ENCODE data around the gene STX5. TPM values are rescaled to one million over a fixed set of nuclear protein-coding genes. Genes with fewer than 3 reads are reported as not detected.
"Not testable (repeated sequence)": the region's sequence is repeated elsewhere in the genome, so short reads cannot be mapped to it uniquely, and the experiment has no call there.

The STX5 gene
- total RNA-seq, 2 donors from 2014 or later: 15.2 to 24.7 TPM

DNA sequence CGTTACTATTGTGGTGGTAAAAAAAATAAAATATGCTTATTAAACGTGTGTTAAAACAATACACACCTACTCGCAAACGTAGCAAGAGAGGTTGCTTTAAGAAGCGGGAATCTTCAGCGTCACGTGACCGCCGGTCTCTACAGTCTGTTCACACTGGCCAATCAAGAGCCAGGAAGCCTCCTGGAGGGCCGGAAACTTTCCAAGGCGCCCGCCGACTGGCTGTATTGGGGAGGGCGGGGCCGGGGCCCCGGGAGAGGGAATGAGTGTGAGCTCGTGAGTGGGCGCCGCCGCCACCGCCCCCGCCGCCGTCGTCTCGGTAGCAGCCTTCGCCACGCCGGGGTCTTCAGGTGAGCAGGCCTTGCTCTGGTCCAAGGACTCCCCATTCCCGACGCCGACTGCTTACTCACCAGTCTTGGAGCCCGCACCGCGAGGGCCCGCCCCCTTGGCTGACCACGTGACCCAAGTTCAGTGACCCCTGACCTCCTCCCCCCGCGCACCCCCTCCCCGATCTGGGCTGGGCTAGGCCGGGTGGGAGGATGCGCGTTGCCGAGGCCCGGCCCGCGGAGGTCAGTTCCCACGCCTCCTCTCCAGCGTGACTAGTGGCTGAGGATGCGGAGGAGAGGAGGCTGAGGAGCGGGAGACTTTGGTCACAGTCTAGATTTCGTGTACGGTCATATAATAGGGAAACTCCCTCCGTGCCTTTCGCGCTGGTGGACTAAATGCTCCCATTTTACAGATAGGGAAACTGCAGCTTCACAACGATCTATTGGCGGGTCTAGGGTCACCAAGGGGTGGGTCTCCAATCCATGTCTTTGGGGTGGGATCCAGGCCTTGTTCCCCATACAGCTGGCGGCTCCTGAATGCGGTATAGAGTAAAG, 60.5 kb downstream of the STX5 start, which contains the start of gene TAF6L:
Gene TAF6L (plus strand): TSS at position 253 of the 878 bp plus-strand sequence. CDS start 4,388 bp downstream, outside the sequence.
- peak within 1 kb of the TSS; percentile 88 to 93 for H3K27ac ChIP-seq
- H3K36me3 ChIP-seq: peaks cover 21% of the 10 kb centered on the region
- no peaks in the 10 kb centered on the region for H3K27me3 ChIP-seq
- H3K4me3 ChIP-seq: peak within 1 kb of the TSS; percentile 60 to 68
- DNase-seq (ENCODE audit: low spot score): peak; percentile 99
- TF ChIP-seq, protein P1, sequence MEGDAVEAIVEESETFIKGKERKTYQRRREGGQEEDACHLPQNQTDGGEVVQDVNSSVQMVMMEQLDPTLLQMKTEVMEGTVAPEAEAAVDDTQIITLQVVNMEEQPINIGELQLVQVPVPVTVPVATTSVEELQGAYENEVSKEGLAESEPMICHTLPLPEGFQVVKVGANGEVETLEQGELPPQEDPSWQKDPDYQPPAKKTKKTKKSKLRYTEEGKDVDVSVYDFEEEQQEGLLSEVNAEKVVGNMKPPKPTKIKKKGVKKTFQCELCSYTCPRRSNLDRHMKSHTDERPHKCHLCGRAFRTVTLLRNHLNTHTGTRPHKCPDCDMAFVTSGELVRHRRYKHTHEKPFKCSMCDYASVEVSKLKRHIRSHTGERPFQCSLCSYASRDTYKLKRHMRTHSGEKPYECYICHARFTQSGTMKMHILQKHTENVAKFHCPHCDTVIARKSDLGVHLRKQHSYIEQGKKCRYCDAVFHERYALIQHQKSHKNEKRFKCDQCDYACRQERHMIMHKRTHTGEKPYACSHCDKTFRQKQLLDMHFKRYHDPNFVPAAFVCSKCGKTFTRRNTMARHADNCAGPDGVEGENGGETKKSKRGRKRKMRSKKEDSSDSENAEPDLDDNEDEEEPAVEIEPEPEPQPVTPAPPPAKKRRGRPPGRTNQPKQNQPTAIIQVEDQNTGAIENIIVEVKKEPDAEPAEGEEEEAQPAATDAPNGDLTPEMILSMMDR (IDR thresholded peaks at IDR 0.05): no peak
- peaks cover 0 to 21% of the 10 kb centered on the region in 2 donors for H3K4me1 ChIP-seq
- no peaks in the 10 kb centered on the region for H3K9me3 ChIP-seq

DNA sequence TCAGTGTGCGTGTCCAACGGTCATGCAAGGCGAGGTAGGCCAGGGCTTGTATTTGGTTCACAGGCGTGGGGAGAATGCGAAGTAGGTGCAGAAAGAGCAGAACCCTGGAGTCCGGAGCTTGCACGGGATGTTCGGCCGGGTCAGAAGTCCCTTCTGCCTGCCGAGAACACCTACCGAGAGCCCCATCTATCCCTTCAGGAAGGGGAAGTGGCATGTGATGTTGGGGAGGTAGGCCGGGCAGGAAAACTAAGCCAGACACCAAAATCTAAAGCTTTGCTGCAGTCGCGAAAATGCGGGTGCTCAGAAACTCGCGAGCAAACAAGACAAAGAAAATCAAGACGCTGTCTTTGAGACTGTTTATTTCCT, 61.1 kb downstream of the STX5 start:
- no peak for DNase-seq (ENCODE audit: low spot score)
- Histone ChIP-seq H3K36me3 (peaks cover 21% of the 10 kb centered on the region), H3K4me1 (peaks cover 0 to 21% of the 10 kb centered on the region in 2 donors), H3K27ac (peak overlapping the region; percentile 88 to 93), H3K9me3 (no peaks in the 10 kb centered on the region), H3K27me3 (no peaks in the 10 kb centered on the region), H3K4me3 (peak overlapping the region; percentile 60 to 68)
- TF ChIP-seq, protein P1 (IDR thresholded peaks at IDR 0.05): no peak

DNA sequence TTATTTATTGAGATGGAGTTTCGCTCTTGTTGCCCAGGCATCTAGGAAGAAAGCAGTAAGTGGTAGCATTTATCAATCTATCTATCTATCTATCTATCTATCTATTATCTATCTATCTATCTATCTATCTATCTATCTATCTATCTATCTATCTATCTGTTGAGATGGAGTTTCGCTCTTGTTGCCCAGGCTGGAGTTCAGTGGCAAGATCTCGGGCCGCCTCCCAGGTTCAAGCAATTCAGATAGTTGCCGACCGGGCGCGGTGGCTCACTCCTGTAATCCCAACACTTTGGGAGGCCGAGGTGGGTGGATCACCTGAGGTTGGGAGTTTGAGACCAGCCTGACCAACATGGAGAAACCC, 71.0 kb downstream of the STX5 start:
- DNase-seq (ENCODE audit: low spot score); H3K9me3 ChIP-seq; H3K27me3 ChIP-seq; H3K36me3 ChIP-seq: not testable (repeated sequence)
- Histone ChIP-seq H3K4me1 (peaks cover 0 to 13% of the 10 kb centered on the region in 2 donors), H3K4me3 (peak overlapping the region; percentile 43 to 84), H3K27ac (peak overlapping the region; percentile 51 to 77)

DNA sequence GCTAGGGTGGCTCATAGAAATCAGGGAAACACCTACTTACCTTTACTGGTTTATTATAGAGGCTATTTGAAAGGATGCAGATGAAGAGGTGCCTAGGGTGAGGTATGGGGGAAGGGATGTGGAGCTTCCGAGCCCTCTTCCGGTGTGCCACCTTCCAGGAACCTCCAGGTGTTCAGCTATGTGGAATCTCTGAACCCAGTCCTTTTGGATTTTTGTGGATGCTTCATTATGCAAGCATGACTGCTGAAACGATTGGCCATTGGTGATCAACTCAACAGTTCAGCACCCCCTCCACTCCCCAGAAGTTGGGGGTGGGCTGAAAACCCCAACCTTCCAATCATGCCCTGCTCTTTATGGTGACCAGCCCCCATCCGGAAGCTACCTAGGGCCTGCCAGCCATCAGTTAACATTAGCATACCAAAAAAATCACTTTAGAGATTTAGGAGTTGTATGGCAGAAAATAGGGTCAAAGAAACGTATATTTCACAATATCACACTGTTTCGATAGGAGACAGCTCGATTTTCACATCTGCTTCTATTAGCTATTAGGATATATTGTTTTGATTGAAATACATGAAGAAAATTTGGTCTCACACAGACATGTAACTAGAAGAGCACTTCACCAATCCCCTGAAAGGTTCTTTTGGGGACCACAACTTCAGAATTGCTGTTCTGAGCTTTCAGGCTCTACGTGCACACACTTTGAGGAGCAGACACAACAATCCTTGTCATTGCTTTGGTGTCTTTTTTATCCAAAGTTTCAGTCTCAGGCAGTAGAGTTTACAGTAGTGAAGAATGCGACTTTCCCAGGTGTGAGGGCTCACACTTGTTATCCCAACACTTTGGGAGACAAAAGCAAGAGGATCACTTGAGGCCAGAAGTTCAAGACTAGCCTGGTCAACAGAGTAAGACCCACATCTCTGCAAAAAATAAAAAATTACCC, 73.7 kb downstream of the STX5 start:
- no peaks in the 10 kb centered on the region for H3K36me3 ChIP-seq
- no peak overlapping the region for H3K4me3 ChIP-seq
- no peak overlapping the region for H3K27ac ChIP-seq
- no peaks in the 10 kb centered on the region for H3K9me3 ChIP-seq
- no peaks in the 10 kb centered on the region for H3K27me3 ChIP-seq
- peaks cover 0 to 23% of the 10 kb centered on the region in 2 donors for H3K4me1 ChIP-seq
- TF ChIP-seq, protein P1 (IDR thresholded peaks at IDR 0.05): no peak
- no peak for DNase-seq (ENCODE audit: low spot score)

Small RNA genes lying within 50 kb of the gene (microRNA-seq; reads per million reads assigned to microRNA genes)
- 0 to 1.4 reads per million in 2 donors for gene MIR6514 (ENCODE audit: borderline number of aligned reads in 2 of 2, borderline replicate concordance in 1 of 2)
- gene MIR6748 (ENCODE audit: borderline number of aligned reads in 2 of 2, borderline replicate concordance in 1 of 2): 0 reads per million in 2 donors

Other genes starting within 250 kb of the STX5 start
- 1 to 10 TPM; 5.4 to 5.7 TPM for gene TUT1, start 240.5 kb downstream of the STX5 start, total RNA-seq
- gene MTA2, start 230.2 kb downstream of the STX5 start, total RNA-seq: 10 to 100 TPM; 30.0 to 40.5 TPM
- gene EML3, start 219.3 kb downstream of the STX5 start, total RNA-seq: 10 to 100 TPM; 15.8 to 21.3 TPM
- 1 to 10 TPM; 3.2 to 5.3 TPM for gene ROM1, start 218.8 kb downstream of the STX5 start, total RNA-seq
- gene B3GAT3, start 210.1 kb downstream of the STX5 start, total RNA-seq: 10 to 100 TPM; 12.7 to 14.0 TPM
- gene GANAB, start 185.4 kb downstream of the STX5 start, total RNA-seq: 10 to 100 TPM; 71.8 to 78.0 TPM
- gene INTS5, start 178.7 kb downstream of the STX5 start, total RNA-seq: 10 to 100 TPM; 12.1 to 19.8 TPM
- 10 to 100 TPM; 40.1 to 44.0 TPM for gene C11orf98, start 166.8 kb downstream of the STX5 start, total RNA-seq
- gene CSKMT, start 166.7 kb downstream of the STX5 start, total RNA-seq: 1 to 10 TPM in 1 of 2 donors, under 1 TPM in 1; 0.41 to 3.7 TPM
- 1 to 10 TPM; 5.0 to 8.7 TPM for gene UQCC3, start 160.4 kb downstream of the STX5 start, total RNA-seq
- 1 to 10 TPM; 2.3 to 2.4 TPM for gene LBHD1, start 159.8 kb downstream of the STX5 start, total RNA-seq
- 100 to 1,000 TPM in 1 of 2 donors, 10 to 100 TPM in 1; 77.4 to 116 TPM for gene UBXN1, start 153.0 kb downstream of the STX5 start, total RNA-seq
- 1 to 10 TPM; 1.5 to 3.0 TPM for gene LRRN4CL, start 142.5 kb downstream of the STX5 start, total RNA-seq
- 10 to 100 TPM; 18.6 to 23.0 TPM for gene BSCL2, start 124.6 kb downstream of the STX5 start, total RNA-seq
- gene GNG3, start 124.4 kb downstream of the STX5 start, total RNA-seq: not detected
- gene HNRNPUL2, start 104.6 kb downstream of the STX5 start, total RNA-seq: 10 to 100 TPM; 12.2 to 15.6 TPM
- gene TTC9C, start 103.6 kb downstream of the STX5 start, total RNA-seq: 10 to 100 TPM in 1 of 2 donors, 1 to 10 TPM in 1; 9.6 to 11.4 TPM
- gene ZBTB3, start 77.9 kb downstream of the STX5 start, total RNA-seq: 1 to 10 TPM; 5.1 to 7.8 TPM
- gene POLR2G, start 70.5 kb downstream of the STX5 start, total RNA-seq: 10 to 100 TPM; 32.9 to 34.8 TPM
- 1 to 10 TPM; 5.8 to 9.5 TPM for gene TAF6L, start 60.7 kb downstream of the STX5 start, total RNA-seq
- 10 to 100 TPM; 42.5 to 44.8 TPM for gene TMEM179B, start 44.6 kb downstream of the STX5 start, total RNA-seq
- 10 to 100 TPM; 27.7 TPM for gene TMEM223, start 40.0 kb downstream of the STX5 start, total RNA-seq
- 10 to 100 TPM; 33.9 to 35.9 TPM for gene NXF1, start 26.6 kb downstream of the STX5 start, total RNA-seq
- gene TEX54, start 790 bp upstream of the STX5 start, total RNA-seq: not detected
- gene WDR74, start 7.5 kb upstream of the STX5 start, total RNA-seq: 10 to 100 TPM; 17.8 to 26.8 TPM
- gene SLC3A2, start 48.8 kb upstream of the STX5 start, total RNA-seq: 10 to 100 TPM; 27.7 to 64.9 TPM
- not detected for gene CHRM1, start 89.3 kb upstream of the STX5 start, total RNA-seq
- gene SLC22A6, start 152.9 kb upstream of the STX5 start, total RNA-seq: not detected
- not detected for gene SLC22A8, start 183.8 kb upstream of the STX5 start, total RNA-seq